ENCODE data around the gene ADRA2C. TPM values are rescaled to one million over a fixed set of nuclear protein-coding genes. Genes with fewer than 3 reads are reported as not detected.
A peak's percentile ranks its signal among the peaks of the same experiment; 100 is the strongest.

ADRA2C gene
- total RNA-seq, 1 experiment from 2014 or later: not detected

DNA sequence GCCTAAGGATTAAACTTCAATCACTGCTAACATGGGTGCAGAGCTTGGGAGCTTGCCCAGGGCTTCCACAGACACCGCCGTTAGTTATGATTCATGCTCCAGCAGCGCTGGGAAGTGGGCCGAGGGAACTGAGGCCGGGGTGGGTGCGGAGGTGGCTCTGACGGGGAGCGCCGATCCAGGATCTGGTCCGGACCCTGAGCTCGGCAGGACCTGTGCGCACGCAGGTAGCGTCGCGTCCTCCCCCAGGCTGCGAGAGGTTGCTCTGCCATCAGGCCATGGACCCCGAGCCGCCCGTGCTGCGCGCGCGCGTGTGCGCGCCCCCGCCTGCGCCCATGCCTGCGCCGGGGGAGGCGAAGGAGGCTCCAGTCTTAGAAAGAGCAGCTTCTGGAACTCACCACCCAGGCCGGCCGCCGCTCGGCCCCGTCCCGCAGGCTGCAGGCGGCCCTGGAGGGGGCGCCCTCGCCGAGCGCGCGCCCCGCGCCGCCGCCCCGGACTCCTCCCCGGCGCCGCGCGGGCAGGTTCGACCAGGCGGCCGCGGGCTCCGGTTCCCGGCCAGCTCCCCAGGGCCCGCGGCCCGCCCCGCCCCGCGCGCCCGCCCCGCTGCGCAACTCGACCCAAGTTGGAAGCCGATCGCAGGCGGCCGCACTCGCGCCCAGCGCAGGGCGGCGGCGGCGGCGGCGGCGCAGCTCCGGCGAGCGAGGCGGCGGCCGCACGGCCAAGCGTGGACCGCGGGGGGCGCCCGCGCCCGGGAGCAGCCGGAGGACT lies 732 bp upstream of the ADRA2C start:
- no peak for TF ChIP-seq CTCF (conservative IDR thresholded peaks at IDR 0.05; ENCODE audit: low read depth, low read length)
- TF ChIP-seq EZH2 (IDR thresholded peaks at IDR 0.05; ENCODE audit: low read length, unreplicated experiment): no peak
- no peak for TF ChIP-seq EZH2phosphoT487 (IDR thresholded peaks at IDR 0.05; ENCODE audit: borderline replicate concordance, low read length)
- no peak overlapping the region for H3K27ac ChIP-seq (ENCODE audit: low read length)
- no peaks in the 10 kb centered on the region for H3F3A ChIP-seq (ENCODE audit: low read length, unreplicated experiment)
- H3K4me1 ChIP-seq (ENCODE audit: insufficient read depth, low read length): no peaks in the 10 kb centered on the region
- ChIA-PET POLR2A (ENCODE audit: unreplicated experiment) (no interaction called here), CTCF (no interaction called here)
- peak overlapping the region; percentile 53; the same call in 1 of the 2 replicates for H3K4me2 ChIP-seq (ENCODE audit: low read length)
- H3K9me3 ChIP-seq (ENCODE audit: low read length): no peaks in the 10 kb centered on the region
- no peak overlapping the region for H3K4me3 ChIP-seq (ENCODE audit: low read length)
- no peaks in the 10 kb centered on the region for H4K20me1 ChIP-seq (ENCODE audit: low read length)
- peak; percentile 37; the same call in 1 of the 2 replicates for ATAC-seq
- BruUV-seq (replicated peaks): no TSS peak
- H2AFZ ChIP-seq (ENCODE audit: low read length): no peak overlapping the region
- no peaks in the 10 kb centered on the region for H3K79me2 ChIP-seq (ENCODE audit: low read length)
- no peaks in the 10 kb centered on the region for H3K9me2 ChIP-seq (replicated peaks; ENCODE audit: low read length)
- no peaks in the 10 kb centered on the region for H3K36me3 ChIP-seq (ENCODE audit: low read depth, low read length)
- intact Hi-C loops (cut with micrococcal nuclease): no loop called here
- no peak overlapping the region for H3K9ac ChIP-seq (ENCODE audit: low read length)
- H3K27me3 ChIP-seq (ENCODE audit: low read length): peaks cover 20% of the 10 kb centered on the region
- peak; percentile 5 for DNase-seq

- Histone ChIP-seq H3K9me2 (replicated peaks; ENCODE audit: low read length) (no peaks in the 10 kb centered on the region), H3K27me3 (ENCODE audit: low read length) (peaks cover 20% of the 10 kb centered on the region), H3K4me2 (ENCODE audit: low read length) (no peak overlapping the region), H3K4me3 (ENCODE audit: low read length) (no peak overlapping the region), H3K27ac (ENCODE audit: low read length) (no peak overlapping the region), H3K4me1 (ENCODE audit: insufficient read depth, low read length) (no peaks in the 10 kb centered on the region), H4K20me1 (ENCODE audit: low read length) (no peaks in the 10 kb centered on the region), H3K9ac (ENCODE audit: low read length) (no peak overlapping the region), H3K9me3 (ENCODE audit: low read length) (no peaks in the 10 kb centered on the region), H3K79me2 (ENCODE audit: low read length) (no peaks in the 10 kb centered on the region), H3F3A (ENCODE audit: low read length, unreplicated experiment) (no peaks in the 10 kb centered on the region), H2AFZ (ENCODE audit: low read length) (no peak overlapping the region), H3K36me3 (ENCODE audit: low read depth, low read length) (no peaks in the 10 kb centered on the region)
- TF ChIP-seq EZH2 (IDR thresholded peaks at IDR 0.05; ENCODE audit: low read length, unreplicated experiment): no peak
- ATAC-seq: no peak
- no TSS peak for BruUV-seq (replicated peaks)
- DNase-seq: no peak
- CTCF ChIA-PET: no interaction called here
- POLR2A ChIA-PET (ENCODE audit: unreplicated experiment): no interaction called here
- intact Hi-C loops (cut with micrococcal nuclease): no loop called here
These were observed 792 bp downstream of the ADRA2C start for GRCh38 chr4:3766785-3767569.

- intact Hi-C loops (cut with micrococcal nuclease): no loop called here
- no peak for DNase-seq
- no TSS peak for BruUV-seq (replicated peaks)
These were observed 1.5 kb downstream of the ADRA2C start for GRCh38 chr4:3767570-3768288.

More at GRCh38 chr4:3767570-3768288, 1.5 kb downstream of the ADRA2C start:
- TF ChIP-seq EZH2phosphoT487 (IDR thresholded peaks at IDR 0.05; ENCODE audit: borderline replicate concordance, low read length): no peak
- H3K27me3 ChIP-seq (ENCODE audit: low read length): peaks cover 20% of the 10 kb centered on the region
- no peaks in the 10 kb centered on the region for H4K20me1 ChIP-seq (ENCODE audit: low read length)
- H3K79me2 ChIP-seq (ENCODE audit: low read length): no peaks in the 10 kb centered on the region
- ChIA-PET POLR2A (ENCODE audit: unreplicated experiment) (no interaction called here), CTCF (interaction anchor here (0.5 kb wide), 1 partner anchor 109 kb away, joined by 3 read pairs; no protein-coding TSS in a partner anchor)
- H3K27ac ChIP-seq (ENCODE audit: low read length): no peak overlapping the region
- H3K36me3 ChIP-seq (ENCODE audit: low read depth, low read length): no peaks in the 10 kb centered on the region
- H3K9me3 ChIP-seq (ENCODE audit: low read length): no peaks in the 10 kb centered on the region
- H3F3A ChIP-seq (ENCODE audit: low read length, unreplicated experiment): no peaks in the 10 kb centered on the region
- H2AFZ ChIP-seq (ENCODE audit: low read length): no peak overlapping the region
- H3K4me1 ChIP-seq (ENCODE audit: insufficient read depth, low read length): no peaks in the 10 kb centered on the region
- no peak overlapping the region for H3K4me3 ChIP-seq (ENCODE audit: low read length)
- no peak overlapping the region for H3K9ac ChIP-seq (ENCODE audit: low read length)
- H3K9me2 ChIP-seq (replicated peaks; ENCODE audit: low read length): no peaks in the 10 kb centered on the region
- no peak for ATAC-seq
- no peak overlapping the region for H3K4me2 ChIP-seq (ENCODE audit: low read length)
